ENCODE results near the gene TBC1D22A. TPM values are rescaled to one million over a fixed set of nuclear protein-coding genes. Genes with fewer than 3 reads are reported as not detected.

Gene TBC1D22A
- total RNA-seq, 1 experiment from 2014 or later = 20.9 TPM

DNA sequence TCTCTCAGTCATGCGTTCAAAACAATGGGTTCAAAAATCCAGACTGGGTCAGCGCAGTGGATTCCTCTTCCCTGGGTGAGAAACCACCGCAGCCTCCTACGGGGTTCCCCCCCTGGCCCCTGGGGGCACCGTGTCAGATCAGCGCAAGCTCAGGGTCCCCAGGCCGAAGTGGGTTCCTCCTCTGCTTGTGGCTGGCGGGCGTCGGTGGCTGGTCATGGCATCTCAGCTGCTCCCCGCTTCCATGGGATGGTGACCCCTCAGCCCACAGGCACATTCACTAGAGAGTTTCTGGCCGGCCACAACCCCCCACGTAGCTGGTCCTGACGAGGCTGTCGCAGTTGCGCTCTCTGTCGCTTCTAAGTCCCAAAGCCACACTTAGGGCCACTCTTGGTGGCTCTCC is 389.8 kb downstream of the TBC1D22A start (continued):
- TF ChIP-seq, protein P1, sequence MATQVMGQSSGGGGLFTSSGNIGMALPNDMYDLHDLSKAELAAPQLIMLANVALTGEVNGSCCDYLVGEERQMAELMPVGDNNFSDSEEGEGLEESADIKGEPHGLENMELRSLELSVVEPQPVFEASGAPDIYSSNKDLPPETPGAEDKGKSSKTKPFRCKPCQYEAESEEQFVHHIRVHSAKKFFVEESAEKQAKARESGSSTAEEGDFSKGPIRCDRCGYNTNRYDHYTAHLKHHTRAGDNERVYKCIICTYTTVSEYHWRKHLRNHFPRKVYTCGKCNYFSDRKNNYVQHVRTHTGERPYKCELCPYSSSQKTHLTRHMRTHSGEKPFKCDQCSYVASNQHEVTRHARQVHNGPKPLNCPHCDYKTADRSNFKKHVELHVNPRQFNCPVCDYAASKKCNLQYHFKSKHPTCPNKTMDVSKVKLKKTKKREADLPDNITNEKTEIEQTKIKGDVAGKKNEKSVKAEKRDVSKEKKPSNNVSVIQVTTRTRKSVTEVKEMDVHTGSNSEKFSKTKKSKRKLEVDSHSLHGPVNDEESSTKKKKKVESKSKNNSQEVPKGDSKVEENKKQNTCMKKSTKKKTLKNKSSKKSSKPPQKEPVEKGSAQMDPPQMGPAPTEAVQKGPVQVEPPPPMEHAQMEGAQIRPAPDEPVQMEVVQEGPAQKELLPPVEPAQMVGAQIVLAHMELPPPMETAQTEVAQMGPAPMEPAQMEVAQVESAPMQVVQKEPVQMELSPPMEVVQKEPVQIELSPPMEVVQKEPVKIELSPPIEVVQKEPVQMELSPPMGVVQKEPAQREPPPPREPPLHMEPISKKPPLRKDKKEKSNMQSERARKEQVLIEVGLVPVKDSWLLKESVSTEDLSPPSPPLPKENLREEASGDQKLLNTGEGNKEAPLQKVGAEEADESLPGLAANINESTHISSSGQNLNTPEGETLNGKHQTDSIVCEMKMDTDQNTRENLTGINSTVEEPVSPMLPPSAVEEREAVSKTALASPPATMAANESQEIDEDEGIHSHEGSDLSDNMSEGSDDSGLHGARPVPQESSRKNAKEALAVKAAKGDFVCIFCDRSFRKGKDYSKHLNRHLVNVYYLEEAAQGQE (IDR thresholded peaks at IDR 0.05; ENCODE audit: low read depth) = no peak

DNA sequence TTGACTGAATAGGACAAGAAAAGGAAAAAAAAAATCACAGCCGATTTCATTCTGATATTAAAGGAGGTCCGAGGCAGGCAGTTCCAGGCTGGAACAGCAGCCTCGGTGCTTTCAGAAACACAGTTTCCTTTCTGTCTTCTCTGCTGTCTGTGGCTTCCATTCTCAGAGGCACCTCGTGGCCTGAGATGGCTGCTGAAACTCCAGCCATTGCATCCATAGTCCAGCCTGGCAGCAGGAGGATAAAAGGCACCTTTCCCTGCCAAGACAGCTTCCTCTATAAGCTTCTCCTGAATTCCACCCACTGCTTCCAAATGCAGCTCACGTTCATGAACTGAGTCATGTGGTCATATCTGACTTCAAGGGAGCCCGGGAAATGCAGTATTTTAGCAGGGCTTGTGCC is 390.5 kb downstream of the TBC1D22A start:
- Histone ChIP-seq H3K4me2 (ENCODE audit: low read length) (no peak overlapping the region), H3K4me1 (ENCODE audit: control insufficient read depth in 1 of 2, insufficient read depth in 2 of 2, low read length in 2 of 2) (peaks cover 0 to 10% of the 10 kb centered on the region in 2 experiments; a peak in 2 of 4 replicates), H3K9ac (ENCODE audit: low read length) (no peak overlapping the region), H2AFZ (ENCODE audit: low read depth, low read length, poor library complexity, severe bottlenecking) (no peak overlapping the region), H3K4me3 (replicated peaks in 1 of 2; ENCODE audit: low read depth in 1 of 2, low read length in 2 of 2) (no peak overlapping the region), H3K9me3 (ENCODE audit: control insufficient read depth in 1 of 2, insufficient read depth in 1 of 2, low read depth in 1 of 2, low read length in 2 of 2) (no peaks in the 10 kb centered on the region), H3K9me2 (ENCODE audit: insufficient read depth) (no peaks in the 10 kb centered on the region), H3K79me2 (ENCODE audit: insufficient read depth, low read length) (no peaks in the 10 kb centered on the region), H3K36me3 (ENCODE audit: control insufficient read depth in 1 of 2, insufficient read depth in 2 of 2, low read length in 2 of 2) (no peaks in the 10 kb centered on the region), H3K27ac (ENCODE audit: low read depth, low read length) (no peak overlapping the region), H3K27me3 (ENCODE audit: insufficient read depth, low read length) (no peaks in the 10 kb centered on the region), H4K20me1 (ENCODE audit: insufficient read depth) (no peaks in the 10 kb centered on the region)
- ChIA-PET POLR2A (no interaction called here), CTCF (no interaction called here), RAD21 (ENCODE audit: low non-redundant PET in 1 of 2, low total read pairs in 2 of 2, uncharacterized antibody in 2 of 2, unreplicated experiment in 2 of 2) (no interaction called here)
- DNase-seq (ENCODE audit: low read depth, low spot score) (no peak), ATAC-seq (no peak)
- no TSS peak for BruUV-seq (replicated peaks)
- TF ChIP-seq YY1 (IDR thresholded peaks at IDR 0.05; ENCODE audit: extremely low read depth, insufficient replicate concordance, low read depth, low read length) = no peak
- TF ChIP-seq POLR2AphosphoS5 (IDR thresholded peaks at IDR 0.05; ENCODE audit: low read depth, low read length) = no peak
- TF ChIP-seq CBX3 (IDR thresholded peaks at IDR 0.05; ENCODE audit: low read depth) = no peak
- intact Hi-C loops (cut with micrococcal nuclease) = no loop called here
